ENCODE measurements around the gene SOX15. TPM values are rescaled to one million over a fixed set of nuclear protein-coding genes. Genes with fewer than 3 reads are reported as not detected.

SOX15 gene
- total and polyA plus RNA-seq, 4 donors = 0.68 to 1.1 (median 0.86) TPM; not detected in 1

GRCh38 chr17:7580604-7581575 is 9.0 kb downstream of the SOX15 start:
- Histone ChIP-seq H3K4me1 (ENCODE audit: control insufficient read depth in 5 of 5, insufficient read depth in 5 of 5, low read length in 5 of 5) (peaks cover 10 to 36% (median 17%) of the 10 kb centered on the region in 5 donors), H3K27ac (ENCODE audit: low read depth in 1 of 2, low read length in 1 of 2) (peak overlapping the region in 1 of 2 donors; percentile 92), H3K9me3 (ENCODE audit: control insufficient read depth in 4 of 4, insufficient read depth in 3 of 4, low read length in 3 of 4) (no peaks in the 10 kb centered on the region), H3K27me3 (ENCODE audit: control insufficient read depth in 3 of 3, insufficient read depth in 3 of 3, low read length in 2 of 3) (no peaks in the 10 kb centered on the region), H3K36me3 (ENCODE audit: control insufficient read depth in 4 of 4, insufficient read depth in 4 of 4, low read length in 4 of 4) (peaks cover 25 to 36% (median 32%) of the 10 kb centered on the region in 4 donors), H3K4me3 (peak overlapping the region; percentile 26), H3K9ac (ENCODE audit: insufficient read depth in 1 of 2, low read length in 2 of 2) (peak overlapping the region in 1 of 2 donors; percentile 47)
- no peak for TF ChIP-seq CTCF (IDR thresholded peaks at IDR 0.05; ENCODE audit: control extremely low read depth, extremely low read depth)
- no peak for DNase-seq
- no peak for ATAC-seq (ENCODE audit: insufficient read depth, low FRiP score)
- WGBS, 2 donors = 78 to 79% methylated on average over 23 of the region's 23 CpGs

DNA sequence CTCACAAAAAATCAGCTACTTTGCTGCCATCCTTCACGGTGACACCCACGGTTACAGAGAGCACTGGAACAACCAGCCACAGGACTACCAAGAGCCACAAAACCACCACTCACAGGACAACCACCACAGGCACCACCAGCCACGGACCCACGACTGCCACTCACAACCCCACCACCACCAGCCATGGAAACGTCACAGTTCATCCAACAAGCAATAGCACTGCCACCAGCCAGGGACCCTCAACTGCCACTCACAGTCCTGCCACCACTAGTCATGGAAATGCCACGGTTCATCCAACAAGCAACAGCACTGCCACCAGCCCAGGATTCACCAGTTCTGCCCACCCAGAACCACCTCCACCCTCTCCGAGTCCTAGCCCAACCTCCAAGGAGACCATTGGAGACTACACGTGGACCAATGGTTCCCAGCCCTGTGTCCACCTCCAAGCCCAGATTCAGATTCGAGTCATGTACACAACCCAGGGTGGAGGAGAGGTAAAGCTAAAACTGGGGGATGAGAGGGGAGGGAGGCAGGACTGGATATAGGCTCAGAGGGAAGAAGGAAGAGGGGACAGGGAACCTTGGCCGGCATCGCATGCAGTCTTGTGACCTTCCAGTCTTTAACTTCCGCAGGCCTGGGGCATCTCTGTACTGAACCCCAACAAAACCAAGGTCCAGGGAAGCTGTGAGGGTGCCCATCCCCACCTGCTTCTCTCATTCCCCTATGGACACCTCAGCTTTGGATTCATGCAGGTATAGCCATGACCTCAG is 9.9 kb downstream of the SOX15 start:
- Histone ChIP-seq H3K4me3 (peak overlapping the region; percentile 27), H3K27ac (ENCODE audit: low read depth in 1 of 2, low read length in 1 of 2) (peak overlapping the region; percentile 76 to 92), H3K9ac (ENCODE audit: insufficient read depth in 1 of 2, low read length in 2 of 2) (no peak overlapping the region), H3K9me3 (ENCODE audit: control insufficient read depth in 4 of 4, insufficient read depth in 3 of 4, low read length in 3 of 4) (no peaks in the 10 kb centered on the region), H3K4me1 (ENCODE audit: control insufficient read depth in 5 of 5, insufficient read depth in 5 of 5, low read length in 5 of 5) (peaks cover 10 to 43% (median 21%) of the 10 kb centered on the region in 5 donors), H3K27me3 (ENCODE audit: control insufficient read depth in 3 of 3, insufficient read depth in 3 of 3, low read length in 2 of 3) (no peaks in the 10 kb centered on the region), H3K36me3 (ENCODE audit: control insufficient read depth in 4 of 4, insufficient read depth in 4 of 4, low read length in 4 of 4) (peaks cover 32 to 45% (median 40%) of the 10 kb centered on the region in 4 donors)
- ATAC-seq (ENCODE audit: insufficient read depth, low FRiP score) = no peak
- DNase-seq = no peak
- TF ChIP-seq CTCF (IDR thresholded peaks at IDR 0.05; ENCODE audit: control extremely low read depth, extremely low read depth) = no peak
- WGBS, 2 donors = 55 to 56% methylated on average over 12 of the region's 12 CpGs

GRCh38 chr17:7579001-7579833 is 10.7 kb downstream of the SOX15 start, which contains the start of gene CD68:
Gene CD68 (plus strand): TSS chr17:7579638. CDS start chr17:7579678, 40 bp downstream.
- ATAC-seq (ENCODE audit: insufficient read depth, low FRiP score) (peak; percentile 49), DNase-seq (peak; percentile 59 to 67 (median 60))
- Histone ChIP-seq H3K27me3 (ENCODE audit: control insufficient read depth in 3 of 3, insufficient read depth in 3 of 3, low read length in 2 of 3) (no peaks in the 10 kb centered on the region), H3K9ac (ENCODE audit: insufficient read depth in 1 of 2, low read length in 2 of 2) (no peak within 1 kb of the TSS), H3K4me1 (ENCODE audit: control insufficient read depth in 5 of 5, insufficient read depth in 5 of 5, low read length in 5 of 5) (peaks cover 10 to 43% (median 24%) of the 10 kb centered on the region in 5 donors), H3K9me3 (ENCODE audit: control insufficient read depth in 4 of 4, insufficient read depth in 3 of 4, low read length in 3 of 4) (peaks cover 0 to 2% (median 0%) of the 10 kb centered on the region in 4 donors), H3K27ac (ENCODE audit: low read depth in 1 of 2, low read length in 1 of 2) (peak within 1 kb of the TSS; percentile 76 to 92), H3K36me3 (ENCODE audit: control insufficient read depth in 4 of 4, insufficient read depth in 4 of 4, low read length in 4 of 4) (peaks cover 40 to 53% (median 48%) of the 10 kb centered on the region in 4 donors), H3K4me3 (peak within 1 kb of the TSS; percentile 27)
- 6 to 17% methylated on average over 7 of the region's 7 CpGs for WGBS, 2 donors
- TF ChIP-seq CTCF (IDR thresholded peaks at IDR 0.05; ENCODE audit: control extremely low read depth, extremely low read depth) = no peak

Data from lung (tissue), 12 donors.